ENCODE results near the gene PREB.
"Not testable (repeated sequence)": the region's sequence is repeated elsewhere in the genome, so short reads cannot be mapped to it uniquely, and the experiment has no call there.

Gene PREB

DNA sequence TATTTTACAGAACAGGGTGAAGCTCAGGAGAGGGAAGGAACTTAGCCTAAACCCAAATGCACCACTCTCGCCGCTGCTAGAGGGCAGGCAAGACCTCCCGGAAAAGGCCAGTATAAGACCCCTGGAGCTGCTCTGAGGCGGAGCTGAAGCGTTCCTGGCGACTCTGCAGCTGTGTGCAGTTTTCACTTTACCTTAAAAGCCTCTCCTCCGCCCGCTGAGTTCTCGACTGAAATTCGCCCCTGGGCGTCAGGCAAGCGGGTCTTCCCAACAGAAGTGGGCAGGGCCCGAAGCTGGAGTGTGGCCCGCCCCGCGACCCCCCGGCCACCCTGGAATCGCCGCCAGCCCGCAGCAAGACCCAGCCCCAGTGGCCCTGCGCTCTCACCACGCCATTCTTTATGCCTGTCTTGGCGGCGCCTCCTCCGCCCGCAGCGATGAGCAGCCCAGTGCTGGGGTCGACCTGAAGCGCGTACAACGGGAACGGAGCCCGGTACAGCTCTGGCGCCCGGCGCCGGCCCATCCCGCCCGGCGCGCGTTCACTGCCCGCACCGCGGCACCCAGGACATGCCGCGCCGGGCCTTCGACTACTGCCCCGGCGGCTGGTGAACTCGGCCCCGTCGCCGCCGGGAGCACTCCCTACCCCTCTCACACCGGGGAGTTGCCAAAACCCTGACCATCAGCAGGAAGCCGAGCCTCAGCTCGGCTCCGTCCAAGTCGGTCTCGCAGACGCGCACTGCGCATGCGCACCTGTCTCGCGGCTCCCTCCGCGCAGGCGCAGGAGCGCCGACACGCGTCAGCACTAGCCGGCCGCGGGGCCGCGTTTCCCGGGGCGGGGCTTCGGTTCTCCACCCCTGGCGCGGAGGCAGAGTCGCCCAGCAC is at the start of gene PREB:
Gene PREB, minus strand, starts transcription at position 732 of the 876 bp plus-strand sequence. Its CDS starts 215 bp downstream, at position 517.
- peak; percentile 95 to 97 for DNase-seq (ENCODE audit: low read depth in 2 of 2)

GRCh38 chr2:27184115-27184514 is 49.7 kb upstream of the PREB start:
- no peak for DNase-seq (ENCODE audit: low read depth in 2 of 2)

DNA sequence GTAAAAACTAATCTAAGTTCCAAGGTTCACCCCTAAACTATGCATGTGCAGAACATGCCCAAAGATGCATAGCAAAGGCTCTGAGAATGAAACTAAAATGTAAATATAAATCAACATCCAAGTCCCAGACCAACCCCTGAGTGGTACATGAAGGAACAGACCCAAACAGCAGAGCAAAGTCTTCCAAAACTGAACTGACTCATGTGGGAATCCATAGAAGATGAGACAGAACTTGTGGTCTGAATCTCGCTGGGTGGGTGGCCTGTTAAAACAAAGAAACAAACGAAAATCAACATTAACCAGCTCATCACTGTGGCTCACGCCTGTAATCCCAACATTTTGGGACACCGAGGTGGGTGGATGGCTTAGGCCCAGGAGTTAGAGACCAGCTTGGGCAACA is 47.9 kb upstream of the PREB start:
- no peak for DNase-seq (ENCODE audit: low read depth in 2 of 2)

- no peak for DNase-seq (ENCODE audit: low read depth in 2 of 2)
Observed at GRCh38 chr2:27179344-27180000, 45.0 kb upstream of the PREB start.

DNA sequence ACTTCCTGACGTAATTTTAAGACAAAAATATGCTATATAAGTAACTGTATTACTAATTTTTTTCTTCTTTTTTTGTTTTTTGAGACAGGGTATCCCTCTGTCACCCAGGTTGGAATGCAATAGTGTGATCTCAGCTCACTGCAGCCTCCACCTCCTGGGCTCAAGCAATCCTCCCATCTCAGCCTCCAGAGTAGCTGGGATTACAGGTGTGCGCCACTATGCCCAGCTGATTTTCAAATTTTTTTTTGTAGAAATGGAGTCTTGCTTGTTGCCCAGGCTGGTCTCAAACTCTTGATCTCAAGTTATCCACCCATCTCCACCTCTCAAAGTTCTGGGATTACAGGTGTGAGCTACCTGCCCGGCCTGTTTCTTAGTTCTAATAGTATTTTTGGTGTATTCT is 44.0 kb upstream of the PREB start:
- no peak for DNase-seq (ENCODE audit: low read depth in 2 of 2)

GRCh38 chr2:27177441-27178351 is 43.3 kb upstream of the PREB start:
- DNase-seq (ENCODE audit: low read depth in 2 of 2) = no peak

DNA sequence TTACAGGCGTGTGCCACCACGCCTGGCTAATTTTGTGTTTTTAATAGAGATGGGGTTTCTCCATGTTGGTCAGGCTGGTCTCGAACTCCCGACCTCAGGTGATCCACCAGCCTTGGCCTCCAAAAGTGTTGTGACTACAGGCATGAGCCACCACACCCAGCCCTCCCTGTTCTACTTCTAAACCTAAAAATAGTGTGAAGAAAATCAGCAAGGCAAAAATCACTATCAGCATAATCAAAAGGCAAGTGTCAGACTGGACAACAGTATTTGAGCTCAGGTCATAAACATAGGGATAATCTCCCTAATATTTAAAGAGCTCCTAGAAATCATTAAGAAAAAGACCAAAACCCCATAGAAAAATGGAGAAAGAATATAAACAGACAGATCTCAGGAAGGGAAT is 41.3 kb upstream of the PREB start:
- DNase-seq (ENCODE audit: low read depth in 2 of 2) = not testable (repeated sequence)

DNA sequence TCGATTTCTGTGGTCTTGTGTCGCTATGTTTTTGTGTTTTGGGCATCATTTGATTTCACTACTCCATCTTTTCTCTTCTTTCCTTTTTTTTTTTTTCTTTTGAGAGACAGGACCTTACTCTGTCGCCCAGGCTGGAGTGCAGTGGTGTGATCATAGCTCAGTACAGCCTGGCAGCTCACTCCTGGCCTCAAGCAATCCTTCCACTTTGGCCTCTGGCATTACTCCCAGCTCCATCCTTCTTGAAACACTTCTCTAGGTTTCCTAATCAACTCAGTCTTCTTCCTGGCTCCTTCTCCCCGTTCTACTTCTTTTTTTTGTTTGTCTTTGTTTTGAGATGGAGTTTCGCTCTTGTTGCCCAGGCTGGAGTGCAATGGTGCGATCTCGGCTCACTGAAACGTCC is 40.9 kb upstream of the PREB start:
- no peak for DNase-seq (ENCODE audit: low read depth in 2 of 2)

DNA sequence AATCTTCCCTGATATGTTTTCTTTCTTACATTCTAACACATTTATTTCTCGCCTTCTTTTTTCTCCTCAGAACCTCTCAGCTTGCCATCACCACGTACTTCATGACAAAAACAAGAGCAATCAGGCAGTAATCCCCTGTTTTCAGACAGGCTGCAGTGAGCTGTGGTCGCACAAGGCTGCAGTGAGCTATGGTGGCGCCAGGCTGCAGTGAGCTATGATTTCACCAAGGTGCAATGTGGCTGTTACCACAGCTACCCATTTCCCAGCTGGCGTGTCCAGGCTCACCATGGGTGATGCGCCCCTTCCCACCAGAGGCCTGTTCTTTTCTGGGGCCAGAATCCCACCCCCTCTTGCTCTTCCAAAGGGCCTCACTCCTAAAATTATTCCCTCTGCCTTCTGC is 40.2 kb upstream of the PREB start:
- no peak for DNase-seq (ENCODE audit: low read depth in 2 of 2)

DNA sequence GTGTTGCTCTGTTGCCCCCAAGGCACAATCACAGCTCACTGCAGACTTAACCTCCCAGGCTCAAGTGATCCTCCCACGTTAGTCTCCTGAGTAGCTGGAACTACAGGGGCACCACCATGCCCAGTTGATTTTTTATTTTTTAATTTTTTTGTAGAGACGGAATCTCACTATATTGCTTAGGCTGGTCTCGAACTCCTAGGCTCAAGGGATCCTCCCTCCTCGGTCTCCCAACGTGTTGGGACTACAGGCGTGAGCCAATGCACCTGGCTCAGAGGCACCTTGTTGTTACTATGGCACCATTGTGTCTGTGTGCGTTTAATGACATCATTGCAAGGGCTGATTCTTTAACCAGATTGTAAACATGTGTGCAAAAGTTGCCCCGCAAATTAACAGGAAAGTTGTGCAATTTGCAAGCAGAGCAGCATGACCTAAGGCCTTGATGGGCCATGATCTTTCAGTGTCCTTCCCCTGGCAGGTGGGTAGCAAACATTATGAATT is 37.0 kb upstream of the PREB start:
- DNase-seq (ENCODE audit: low read depth in 2 of 2) = no peak

DNA sequence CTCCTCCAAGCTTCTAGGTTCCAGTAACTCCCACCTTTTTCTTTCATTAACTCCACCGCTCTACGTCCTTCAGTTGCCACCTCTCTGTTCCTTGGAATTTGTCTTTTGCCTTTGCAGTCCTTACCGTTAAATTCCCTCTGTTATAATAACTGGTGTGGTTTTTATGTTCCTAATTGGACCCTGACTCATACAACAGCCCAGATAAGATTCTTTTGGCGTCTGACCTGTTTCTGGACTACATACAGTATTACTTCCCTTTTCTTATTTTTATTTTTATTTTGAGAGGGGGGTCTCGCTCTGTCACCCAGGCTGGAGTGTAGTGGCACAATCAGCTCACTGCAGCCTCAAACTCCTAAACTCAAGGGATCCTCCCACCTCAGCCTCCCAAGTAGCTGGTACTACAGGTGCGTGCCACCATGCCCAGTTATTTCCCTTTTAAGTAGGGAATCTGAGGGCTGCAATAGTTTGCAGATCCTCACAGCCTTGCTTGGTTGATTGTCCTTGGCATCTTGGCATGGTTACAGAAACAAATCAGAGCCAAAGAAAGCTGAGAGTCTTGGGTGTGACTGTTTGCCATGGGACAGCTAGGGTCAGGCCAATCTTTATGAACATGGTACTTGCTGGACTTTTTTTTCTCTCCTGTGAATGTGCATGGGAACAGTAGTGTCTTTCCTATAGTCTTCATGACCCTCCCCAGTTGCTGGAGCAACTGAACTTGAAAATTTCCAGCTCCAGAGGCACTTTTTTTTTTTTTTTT is 36.3 kb upstream of the PREB start:
- no peak for DNase-seq (ENCODE audit: low read depth in 2 of 2)

GRCh38 chr2:27164960-27165763 is 30.7 kb upstream of the PREB start:
- no peak for DNase-seq (ENCODE audit: low read depth in 2 of 2)

DNA sequence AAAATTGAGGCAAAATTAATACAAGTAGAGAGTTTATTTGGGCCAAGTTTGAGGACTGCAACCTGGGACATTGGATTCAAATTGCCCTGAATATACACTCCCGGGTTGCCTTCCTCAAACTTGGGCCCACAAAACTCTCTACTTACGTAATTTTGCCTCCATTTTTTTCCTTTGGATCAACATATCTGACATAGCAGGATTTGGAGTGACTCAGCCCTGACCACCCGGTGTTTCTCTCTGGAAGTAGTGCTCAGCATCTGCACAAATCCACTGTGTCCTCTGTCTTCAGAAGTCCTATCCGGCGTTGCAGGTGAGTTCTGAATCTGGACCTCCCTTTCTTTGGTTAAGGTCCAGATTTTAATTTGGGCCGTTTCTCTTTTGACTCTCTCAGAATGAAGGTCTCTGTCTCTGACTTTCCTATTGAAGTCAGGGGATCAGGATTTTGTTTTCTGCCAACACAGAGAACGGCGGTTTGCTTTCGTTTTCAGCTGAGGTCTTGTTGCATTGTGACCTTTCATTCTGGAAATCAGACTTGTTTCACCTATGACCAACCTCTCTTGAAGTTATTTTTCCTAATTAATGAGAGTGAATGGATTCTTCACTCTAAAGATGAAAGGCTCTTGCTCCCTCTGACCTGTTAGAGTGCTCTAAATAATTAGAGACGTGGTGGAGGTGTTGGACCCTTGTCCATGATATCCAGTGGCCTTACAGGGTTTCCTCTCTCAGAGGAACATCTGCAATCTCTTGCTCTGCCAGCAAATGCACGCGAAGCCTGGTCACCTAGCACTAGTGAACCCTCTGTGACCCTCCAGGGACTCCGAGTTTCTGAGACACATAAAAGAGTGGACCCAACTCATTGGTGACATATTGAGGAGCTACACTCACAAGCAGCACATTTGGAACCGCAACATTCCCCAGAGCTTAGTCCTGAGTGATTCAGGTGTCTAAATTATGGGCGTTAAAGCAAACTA is 28.0 kb upstream of the PREB start:
- no peak for DNase-seq (ENCODE audit: low read depth in 2 of 2)

- no peak for DNase-seq (ENCODE audit: low read depth in 2 of 2)
Observed at GRCh38 chr2:27160191-27160590, 25.8 kb upstream of the PREB start.

- no peak for DNase-seq (ENCODE audit: low read depth in 2 of 2)
Observed at GRCh38 chr2:27159271-27159670, 24.8 kb upstream of the PREB start.

GRCh38 chr2:27158468-27158867 is 24.0 kb upstream of the PREB start:
- no peak for DNase-seq (ENCODE audit: low read depth in 2 of 2)

DNA sequence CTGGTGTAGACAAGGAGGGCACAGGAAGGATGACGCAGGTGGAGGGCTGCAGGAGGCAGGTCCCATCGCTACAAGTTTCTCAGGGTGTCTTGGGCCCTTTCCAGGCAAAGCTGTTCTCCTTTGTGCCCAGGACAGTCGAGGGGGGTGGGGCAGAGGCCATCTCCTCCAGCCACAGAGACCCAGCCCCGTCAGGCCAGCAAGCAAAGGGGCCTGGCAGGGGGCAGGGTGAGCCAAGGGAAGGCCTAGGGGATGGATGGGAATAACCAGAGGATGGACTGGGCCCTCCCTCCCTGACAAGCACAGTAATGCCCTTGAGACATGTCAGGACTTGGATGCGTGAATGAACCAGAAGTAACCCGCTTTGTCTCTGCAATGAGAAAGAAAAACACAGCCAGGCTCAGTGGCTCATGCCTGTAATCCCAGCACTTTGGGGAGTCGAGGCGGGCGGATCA is 20.7 kb upstream of the PREB start:
- DNase-seq (ENCODE audit: low read depth in 2 of 2) = no peak

GRCh38 chr2:27154488-27154887 is 20.1 kb upstream of the PREB start:
- DNase-seq (ENCODE audit: low read depth in 2 of 2) = no peak

DNA sequence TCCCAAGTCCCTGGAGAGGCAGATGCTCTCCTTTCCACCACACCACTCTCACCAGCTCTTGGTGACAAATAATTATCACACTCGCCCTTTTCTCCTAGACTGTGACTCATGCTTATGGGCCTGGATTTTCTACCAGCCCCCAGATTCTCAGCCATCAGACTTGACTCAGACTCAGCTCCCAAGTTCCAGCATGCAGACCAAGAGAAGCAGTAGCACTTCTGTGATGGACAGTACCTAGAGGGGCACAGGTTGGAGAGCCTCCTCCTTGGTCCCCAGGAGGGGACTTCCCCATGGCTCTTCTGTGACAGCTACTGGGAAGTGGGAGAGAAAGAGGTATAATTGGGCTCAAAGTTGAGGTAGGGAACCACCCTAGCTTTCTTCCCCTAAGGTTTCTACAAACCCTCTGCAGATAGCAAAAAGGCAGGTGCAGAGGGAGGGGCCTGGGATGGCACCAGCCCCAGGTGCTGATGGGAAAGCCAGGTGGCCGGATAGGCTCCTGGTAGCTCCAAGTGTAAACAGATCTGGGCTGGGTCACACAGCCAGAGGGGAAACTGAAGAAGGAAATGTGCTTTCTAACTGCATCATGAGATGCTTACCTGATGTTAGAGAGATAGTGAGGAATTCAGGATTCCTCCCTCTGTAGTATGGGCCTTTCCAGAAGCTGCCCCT is 18.5 kb upstream of the PREB start:
- no peak for DNase-seq (ENCODE audit: low read depth in 2 of 2)

All from stimulated activated CD4-positive, alpha-beta T cell treated with anti-CD3 and anti-CD28 coated beads, Interleukin-1b, Interleukin-23, amount 100 ng/mL, for 1 hour (primary cell).